SK-N-SH (cell line): ENCODE measurements around the gene ECSCR. TPM values are rescaled to one million over a fixed set of nuclear protein-coding genes. Genes with fewer than 3 reads are reported as not detected.

ENCODE experiments used
- CTCF ChIA-PET: fragments of 300-600, 350-600 bp; formaldehyde crosslinking; extraction: SDS; loops from one replicate; lab custom pipeline; 2021; lab: Yijun Ruan, JAX
- POLR2A ChIA-PET: fragments of 350-600 bp; sonication (Branson Sonifier 250); formaldehyde crosslinking; extraction: SDS; loops from one replicate; lab custom pipeline; 2020; ENCODE audit warnings: antibody characterized with exemption, inconsistent platforms; lab: Yijun Ruan, JAX
- DNase-seq: peaks from one replicate; pipeline ENCODE4 v3.0.0; 2012
- H2AFZ ChIP-seq: fragments of 200-600 bp; sonication (generic); 2 replicates; pipeline ENCODE4 v1.8.1; 2016; ENCODE audit warnings: antibody characterized with exemption, mild to moderate bottlenecking, low read depth
- H3F3A ChIP-seq: fragments of 200-600 bp; sonication (generic); replicated peaks from 2 replicates; pipeline ENCODE3; 2016; ENCODE audit warnings: antibody characterized with exemption, mild to moderate bottlenecking; ENCODE audit not compliant: insufficient read depth
- H3K27ac ChIP-seq, 2 experiments: fragments of 200-500 bp in 1 of 2; fragments of 200-600 bp in 1 of 2; sonication (Bioruptor generic) in 1 of 2; sonication (generic), shearing (Covaris generic) in 1 of 2; 2 replicates each; pipeline versions ENCODE4 v1.5.1 to v1.6.1; 2014 to 2016; ENCODE audit warnings: low read depth in 2 of 2, inconsistent platforms in 1 of 2, low read length in 1 of 2, mild to moderate bottlenecking in 1 of 2, mixed read lengths in 1 of 2
- H3K27me3 ChIP-seq: fragments of 200-600 bp; sonication (generic), shearing (Covaris generic); 2 replicates; pipeline ENCODE4 v1.6.1; 2016; ENCODE audit warnings: mixed run types; ENCODE audit not compliant: insufficient read depth
- H3K36me3 ChIP-seq, 2 experiments: fragments of 200-500 bp in 1 of 2; fragments of 200-600 bp in 1 of 2; sonication (Bioruptor generic) in 1 of 2; sonication (generic) in 1 of 2; replicated peaks in 1 of 2; 2 replicates each; pipeline versions ENCODE3 to v1.5.1; 2014 to 2016; ENCODE audit warnings: low read length in 1 of 2, mild to moderate bottlenecking in 1 of 2; ENCODE audit not compliant: insufficient read depth in 2 of 2, control insufficient read depth in 1 of 2
- H3K4me1 ChIP-seq, 2 experiments: fragments of 200-500 bp in 1 of 2; fragments of 200-600 bp in 1 of 2; sonication (Bioruptor generic) in 1 of 2; sonication (generic), shearing (Covaris generic) in 1 of 2; 2 replicates each; pipeline versions ENCODE4 v1.5.1 to v1.6.1; 2014 to 2016; ENCODE audit warnings: low read depth in 1 of 2, low read length in 1 of 2, mixed run types in 1 of 2; ENCODE audit not compliant: insufficient read depth in 2 of 2, control insufficient read depth in 1 of 2
- H3K4me2 ChIP-seq: fragments of 200-600 bp; sonication (generic), shearing (Covaris generic); 2 replicates; pipeline ENCODE4 v1.6.1; 2017; ENCODE audit warnings: mixed run types
- H3K4me3 ChIP-seq, 2 experiments: fragments of 200-500 bp in 1 of 2; fragments of 200-600 bp in 1 of 2; sonication (Bioruptor generic) in 1 of 2; sonication (generic), shearing (Covaris generic) in 1 of 2; 2 replicates each; pipeline versions ENCODE4 v1.5.1 to v1.8.1; 2014 to 2016; ENCODE audit warnings: low read depth in 2 of 2, inconsistent platforms in 1 of 2, low read length in 1 of 2, mild to moderate bottlenecking in 1 of 2, mixed read lengths in 1 of 2, moderate library complexity in 1 of 2
- H3K79me2 ChIP-seq: fragments of 200-600 bp; sonication (generic); 2 replicates; pipeline ENCODE4 v1.8.1; 2017; ENCODE audit warnings: mild to moderate bottlenecking; ENCODE audit not compliant: insufficient read depth
- H3K9ac ChIP-seq: fragments of 200-600 bp; sonication (generic); 2 replicates; pipeline ENCODE4 v1.6.1; 2017; ENCODE audit warnings: mixed run types
- H3K9me2 ChIP-seq: fragments of 200-600 bp; sonication (generic); 2 replicates; pipeline ENCODE4 v1.6.1; 2017; ENCODE audit warnings: mixed run types
- H3K9me3 ChIP-seq: fragments of 200-600 bp; sonication (generic); 2 replicates; pipeline ENCODE4 v1.6.1; 2017; ENCODE audit warnings: mixed run types, mild to moderate bottlenecking, moderate library complexity
- H4K20me1 ChIP-seq: fragments of 200-600 bp; sonication (generic); 2 replicates; pipeline ENCODE4 v1.6.1; 2017; ENCODE audit warnings: mild to moderate bottlenecking, mixed run types; ENCODE audit not compliant: insufficient read depth
- CHD2 ChIP-seq: fragments of 150-350 bp; IDR thresholded peaks from 2 replicates; pipeline ENCODE4 v1.6.1; 2018; ENCODE audit warnings: low read length; ENCODE audit not compliant: partially characterized antibody
- CTCF ChIP-seq: fragments of 200-600 bp; sonication (generic); IDR thresholded peaks from 2 replicates; pipeline ENCODE4 v1.6.1; 2017; ENCODE audit warnings: antibody characterized with exemption, mild to moderate bottlenecking, moderate library complexity
- ELF1 ChIP-seq: IDR thresholded peaks from 2 replicates; pipeline ENCODE4 v1.4.0; 2012
- EZH2phosphoT487 ChIP-seq: fragments of 200-600 bp; sonication (generic); IDR thresholded peaks from 2 replicates; pipeline ENCODE4 v1.6.1; 2017; ENCODE audit warnings: low read depth, mixed run types, mild to moderate bottlenecking, antibody characterized with exemption, moderate library complexity, borderline replicate concordance
- FOSL2 ChIP-seq: IDR thresholded peaks from 2 replicates; pipeline ENCODE4 v1.4.0; 2012; ENCODE audit warnings: low read depth, mild to moderate bottlenecking, moderate library complexity, borderline replicate concordance
- FOXJ3 ChIP-seq: sonication (generic); formaldehyde crosslinking; IDR thresholded peaks from 2 replicates; pipeline ENCODE4 v1.5.1; 2020; ENCODE audit warnings: mild to moderate bottlenecking, missing genetic modification reagents
- FOXM1 ChIP-seq: IDR thresholded peaks from 2 replicates; pipeline ENCODE4 v1.4.0; 2012; ENCODE audit warnings: low read depth, mild to moderate bottlenecking
- GABPA ChIP-seq: IDR thresholded peaks from 2 replicates; pipeline ENCODE4 v1.4.0; 2012; ENCODE audit warnings: low read depth, mild to moderate bottlenecking
- GATA2 ChIP-seq: sonication (generic); formaldehyde crosslinking; IDR thresholded peaks from 2 replicates; pipeline ENCODE4 v1.5.0; 2020; ENCODE audit warnings: mild to moderate bottlenecking, missing genetic modification reagents
- IRF3 ChIP-seq: fragments of 150-350 bp; IDR thresholded peaks from 2 replicates; pipeline ENCODE4 v1.6.1; 2016; ENCODE audit warnings: mild to moderate bottlenecking, low read depth, low read length
- MEF2A ChIP-seq: IDR thresholded peaks from 2 replicates; pipeline ENCODE4 v1.4.0; 2012; ENCODE audit warnings: low read depth, borderline replicate concordance
- MXI1 ChIP-seq: IDR thresholded peaks from 2 replicates; pipeline ENCODE4 v1.6.1; 2012; ENCODE audit warnings: mild to moderate bottlenecking, low read depth, low read length, improper control_type of control experiment
- NRF1 ChIP-seq: IDR thresholded peaks from 2 replicates; pipeline ENCODE4 v1.6.1; 2012; ENCODE audit warnings: low read depth, mild to moderate bottlenecking, low read length
- POLR2AphosphoS5 ChIP-seq: IDR thresholded peaks from 2 replicates; pipeline ENCODE4 v1.6.1; 2012; ENCODE audit warnings: low read depth, low read length
- REST ChIP-seq: IDR thresholded peaks from 2 replicates; pipeline ENCODE4 v1.6.1; 2012; ENCODE audit warnings: mild to moderate bottlenecking, low read depth, low read length, moderate library complexity
- RXRA ChIP-seq: IDR thresholded peaks from 2 replicates; pipeline ENCODE4 v1.4.0; 2012; ENCODE audit warnings: low read depth, mild to moderate bottlenecking, borderline replicate concordance
- TAF1 ChIP-seq: IDR thresholded peaks from 2 replicates; pipeline ENCODE4 v1.6.1; 2012; ENCODE audit warnings: low read depth, mild to moderate bottlenecking, low read length, moderate library complexity, borderline replicate concordance
- USF2 ChIP-seq: fragments of 150-350 bp; IDR thresholded peaks from 2 replicates; pipeline ENCODE4 v1.6.1; 2017; ENCODE audit warnings: antibody characterized with exemption, low read length, low read depth, borderline replicate concordance
- YY1 ChIP-seq: IDR thresholded peaks from 2 replicates; pipeline ENCODE4 v1.4.0; 2012; ENCODE audit warnings: low read depth, mild to moderate bottlenecking
- ZBTB33 ChIP-seq: IDR thresholded peaks from 2 replicates; pipeline ENCODE4 v1.4.0; 2012; ENCODE audit warnings: low read depth, borderline replicate concordance
- WGBS: methylation state at CpG from one replicate; pipeline ENCODE4 v1.1.6; 2017; ENCODE audit warnings: low lambda C conversion rate; 5-methylcytosine and 5-hydroxymethylcytosine counted together
- polyA plus RNA-seq, 3 experiments: library from polyadenylated mRNA; depleted of rRNA; stranded (reverse); fragments of >200 nt; gene quantifications; 2 replicates each; pipeline ENCODE4 v1.2.3, GENCODE V29; 2012

The ECSCR gene
- polyA plus RNA-seq, 1 of the 3 experiments (the other 2 are of a cell fraction) = 10.9 TPM

- Histone ChIP-seq H3K9ac (no peak overlapping the region), H3K36me3 (peaks cover 3 to 9% of the 10 kb centered on the region in 2 experiments), H3F3A (peaks cover 3% of the 10 kb centered on the region), H3K4me1 (peaks cover 0 to 22% of the 10 kb centered on the region in 2 experiments; a peak in 1 of 4 replicates), H3K9me2 (no peaks in the 10 kb centered on the region), H3K79me2 (no peaks in the 10 kb centered on the region), H3K4me3 (no peak overlapping the region), H3K9me3 (no peaks in the 10 kb centered on the region), H3K4me2 (no peak overlapping the region), H2AFZ (no peak overlapping the region), H3K27me3 (no peaks in the 10 kb centered on the region), H4K20me1 (no peaks in the 10 kb centered on the region), H3K27ac (no peak overlapping the region)
- TF ChIP-seq IRF3 (no peak), GABPA (no peak), FOSL2 (no peak), ELF1 (no peak), MXI1 (no peak), TAF1 (no peak), CHD2 (no peak), FOXM1 (no peak), NRF1 (no peak), GATA2 (no peak), FOXJ3 (CRISPR knock-in tag) (no peak), MEF2A (no peak), POLR2AphosphoS5 (no peak), RXRA (no peak), YY1 (no peak), CTCF (no peak), EZH2phosphoT487 (no peak), REST (no peak), USF2 (no peak), ZBTB33 (no peak)
- CTCF ChIA-PET = interaction anchor here (1.3 to 5.7 kb wide), 3 partner anchors 15 to 106 kb away, joined by 3 to 39 read pairs (median 26); no protein-coding TSS in a partner anchor
- WGBS = 94% methylated on average over 7 of the region's 7 CpGs
- no peak for DNase-seq
- POLR2A ChIA-PET = no interaction called here
These were observed 54.4 kb downstream of the ECSCR start for GRCh38 chr5:139408191-139408590.
